EL (cell line): ENCODE data around the gene CCDC184.
"Not testable (repeated sequence)": the region's sequence is repeated elsewhere in the genome, so short reads cannot be mapped to it uniquely, and the experiment has no call there.

Experiments used
- DNase-seq: peaks from one replicate; pipeline ENCODE4 v3.0.0-alpha.2; 2016

Gene CCDC184

GRCh38 chr12:48216785-48217184, 33.3 kb downstream of the CCDC184 start:
- DNase-seq = no peak

- DNase-seq = no peak
Measured at GRCh38 chr12:48219631-48220030, 36.2 kb downstream of the CCDC184 start.

GRCh38 chr12:48220701-48221100, 37.3 kb downstream of the CCDC184 start:
- DNase-seq = no peak

GRCh38 chr12:48221645-48222044, 38.2 kb downstream of the CCDC184 start:
- no peak for DNase-seq

GRCh38 chr12:48224533-48224932, 41.1 kb downstream of the CCDC184 start:
- DNase-seq = not testable (repeated sequence)

- not testable (repeated sequence) for DNase-seq
Measured at GRCh38 chr12:48231169-48231958, 47.9 kb downstream of the CCDC184 start.
